NCI-H128 (cell line): ENCODE measurements around the gene CNGB1.
"Not testable (repeated sequence)": the region's sequence is repeated elsewhere in the genome, so short reads cannot be mapped to it uniquely, and the experiment has no call there.

ENCODE experiments used
- DNase-seq: peaks from one replicate; lab custom pipeline; 2025; ENCODE audit not compliant: unreplicated experiment; lab: John Stamatoyannopoulos, UW

The CNGB1 gene

DNA sequence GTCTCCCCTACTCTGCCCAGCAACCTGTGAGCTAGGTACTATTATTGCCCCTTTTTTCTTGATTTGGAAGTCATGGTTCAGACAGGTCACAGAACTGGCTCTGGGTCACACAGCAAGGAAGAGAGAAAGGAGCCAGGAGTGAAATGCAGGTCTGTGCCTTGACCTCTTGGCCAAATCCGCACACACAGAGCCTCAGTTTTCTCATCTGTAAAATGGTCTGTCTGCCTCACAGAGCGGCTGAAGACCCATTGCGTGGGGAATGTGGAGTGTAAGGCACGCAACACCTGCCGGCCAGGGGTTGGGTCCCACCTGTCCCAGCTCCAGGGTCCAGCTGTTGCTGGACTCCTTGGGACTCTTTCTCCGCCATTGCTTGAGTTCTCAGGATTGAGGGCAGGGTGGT, 32.4 kb downstream of the CNGB1 start:
- DNase-seq = no peak

DNA sequence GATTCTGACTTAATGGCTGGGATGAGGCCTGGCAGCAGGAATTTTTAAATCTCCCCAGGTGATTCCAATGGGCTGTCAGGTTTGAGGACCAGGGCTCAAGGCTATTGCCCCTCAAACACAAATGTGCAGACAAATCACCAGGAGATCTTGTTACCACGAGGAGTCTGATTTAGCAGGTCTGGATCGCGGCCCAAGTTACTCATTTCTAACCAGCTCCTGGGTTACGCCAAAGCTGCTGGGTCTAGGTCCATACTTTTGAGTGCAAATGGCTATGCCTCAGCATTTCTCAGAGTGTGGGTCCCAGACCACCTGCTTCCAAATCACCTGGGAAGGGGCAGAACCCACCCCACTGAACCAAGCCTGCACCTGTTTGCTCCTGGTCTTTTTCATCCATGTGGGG, 33.1 kb downstream of the CNGB1 start:
- DNase-seq = no peak

DNA sequence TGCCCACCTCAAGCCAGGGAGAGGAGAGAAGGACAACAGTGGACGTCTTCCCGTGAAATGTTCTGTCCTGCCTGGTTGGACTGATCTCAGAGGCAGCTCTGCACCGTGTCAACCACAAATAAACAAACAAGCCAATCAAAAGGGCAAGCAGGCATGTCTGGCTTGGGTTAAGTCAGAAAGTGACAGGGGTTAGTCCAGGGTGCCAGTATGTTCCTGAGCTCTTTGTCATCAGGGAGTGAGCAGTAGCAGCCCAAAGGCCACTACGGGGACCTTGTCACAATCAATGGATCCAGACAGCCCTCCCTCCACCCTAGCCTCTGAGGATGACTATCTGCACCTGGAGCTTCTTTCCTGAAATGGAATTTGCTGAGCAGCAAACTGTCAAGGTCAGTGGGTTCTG, 35.0 kb downstream of the CNGB1 start:
- no peak for DNase-seq

DNA sequence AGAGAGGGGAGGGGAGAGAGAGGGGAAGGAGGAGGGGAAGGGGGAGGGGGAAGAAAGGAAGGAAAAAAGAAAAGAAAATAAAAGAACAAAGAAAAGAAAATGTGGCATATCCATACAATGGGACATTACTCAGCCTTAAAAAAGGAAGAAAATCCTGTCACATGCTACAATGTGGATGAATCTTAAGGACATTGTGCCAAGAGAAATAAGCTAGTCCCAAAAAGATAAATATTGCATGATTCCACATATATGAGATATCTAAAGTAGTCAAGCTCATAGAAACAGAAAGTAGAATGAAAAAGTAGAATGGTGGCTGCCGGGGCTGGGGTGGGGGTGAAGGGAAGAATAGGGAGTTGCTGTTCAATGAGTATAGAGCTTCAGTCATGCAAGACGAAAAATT, 40.4 kb downstream of the CNGB1 start:
- no peak for DNase-seq

DNA sequence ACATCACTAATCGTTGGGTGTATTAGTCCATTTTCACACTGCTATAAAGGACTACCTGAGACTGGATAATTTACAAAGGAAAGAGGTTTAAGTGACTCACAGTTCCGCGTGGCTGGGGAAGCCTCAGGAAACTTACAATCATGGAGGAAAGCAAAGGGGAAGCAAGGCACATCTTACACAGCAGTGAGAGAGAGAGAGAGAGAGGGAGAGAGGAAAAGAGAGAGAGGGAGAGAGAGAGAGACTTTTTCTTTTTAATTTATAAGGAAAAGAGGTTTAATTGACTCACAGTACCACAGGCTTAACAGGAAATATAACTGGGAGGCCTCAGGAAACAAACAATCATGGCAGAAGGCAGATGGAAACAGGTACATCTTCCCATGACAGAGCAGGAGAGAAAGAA, 41.7 kb downstream of the CNGB1 start:
- no peak for DNase-seq

DNA sequence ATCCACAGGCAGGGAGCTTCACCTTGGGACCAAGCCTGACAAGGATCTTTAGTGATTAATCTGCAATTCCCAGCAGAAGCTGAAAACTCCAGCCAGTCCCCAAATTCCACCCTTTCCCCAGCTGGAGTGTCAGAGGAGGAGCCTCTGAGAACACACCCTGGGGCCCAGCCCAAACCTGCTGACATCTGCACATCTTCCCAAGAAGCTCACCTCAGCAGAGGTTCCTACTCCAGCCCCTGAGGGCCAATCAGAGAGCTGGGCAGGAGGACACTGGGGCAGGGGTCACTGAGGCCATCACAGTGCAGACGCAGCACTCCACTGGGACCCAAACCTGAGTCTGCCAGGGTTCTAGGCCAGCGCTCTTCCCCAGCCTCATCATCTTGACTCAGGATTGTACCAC, 44.9 kb downstream of the CNGB1 start:
- DNase-seq = no peak

DNA sequence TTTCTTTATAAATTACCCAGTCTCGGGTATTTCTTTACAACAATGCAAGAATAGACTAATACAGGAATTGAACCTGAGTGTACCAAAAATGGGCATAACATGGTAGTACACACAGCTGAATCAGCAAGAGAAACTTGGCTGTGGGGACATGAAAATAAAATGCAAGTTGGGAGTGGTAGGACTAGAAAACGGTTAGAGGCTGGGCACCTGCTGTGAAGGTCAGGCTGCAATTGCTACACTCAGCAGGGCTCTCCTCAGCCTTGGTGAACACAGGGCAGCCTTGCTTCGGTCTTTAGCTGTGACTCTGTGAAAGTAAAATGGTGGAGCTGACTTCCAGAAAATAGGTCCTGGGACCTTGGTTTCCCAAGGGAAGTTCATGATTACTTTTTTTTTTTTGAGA, 45.6 kb downstream of the CNGB1 start:
- DNase-seq = no peak

DNA sequence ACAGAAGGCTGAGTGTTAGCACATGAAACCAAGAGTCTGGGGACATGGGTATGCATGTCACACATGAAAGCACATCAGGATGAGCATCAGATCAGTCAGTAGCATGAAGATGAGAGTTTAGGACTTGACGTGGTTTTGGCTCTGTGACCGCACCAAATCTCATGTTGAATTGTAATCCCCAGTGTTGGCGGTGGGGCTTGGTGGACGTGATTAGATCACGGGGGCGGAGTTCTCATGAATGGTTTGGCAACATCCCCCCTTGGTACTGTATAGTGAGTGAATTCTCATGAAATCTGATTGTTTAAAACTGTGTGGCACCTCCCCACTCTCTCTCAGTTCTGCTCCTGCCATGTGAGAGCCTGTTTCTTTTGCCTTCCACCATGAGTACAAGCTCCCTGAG, 46.4 kb downstream of the CNGB1 start:
- no peak for DNase-seq

DNA sequence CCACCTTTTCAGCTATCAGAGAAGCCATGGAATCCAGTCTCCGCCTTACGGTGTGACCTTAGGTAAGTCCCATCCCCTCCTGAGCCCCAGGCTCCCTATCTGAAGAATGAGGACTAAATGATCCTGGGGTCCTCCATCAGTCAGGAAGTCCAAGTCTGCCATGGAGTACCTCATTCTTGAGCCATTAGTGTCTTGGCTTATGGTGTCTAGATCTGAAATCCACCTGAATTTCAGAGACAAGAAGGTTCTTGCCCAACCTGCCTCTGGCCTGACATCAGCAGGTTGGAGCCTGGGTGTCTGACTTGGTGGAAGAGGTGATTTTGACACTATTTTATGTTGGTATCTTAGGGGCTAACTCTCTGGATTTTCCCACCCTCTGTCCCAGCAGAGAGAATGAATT, 47.1 kb downstream of the CNGB1 start:
- no peak for DNase-seq

DNA sequence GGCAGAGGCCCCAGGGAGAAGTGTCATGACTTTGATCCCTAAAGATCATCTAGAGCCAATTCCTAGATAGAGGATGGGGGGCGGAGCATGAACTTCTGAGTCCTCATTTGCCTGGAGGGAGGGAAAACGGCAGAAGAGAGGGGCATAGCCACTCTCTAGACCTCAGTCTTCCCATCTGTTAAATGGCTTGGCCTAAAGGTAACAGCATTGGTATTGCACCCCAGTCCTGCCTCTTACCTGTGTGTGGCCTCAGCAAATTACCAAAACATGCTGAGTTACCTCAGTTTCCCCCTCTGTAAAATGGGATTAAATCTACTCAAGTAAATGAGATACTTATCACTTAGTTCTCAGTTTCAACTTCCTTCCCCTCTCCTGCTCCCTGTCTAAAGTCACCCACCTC, 47.5 kb downstream of the CNGB1 start:
- DNase-seq = no peak

DNA sequence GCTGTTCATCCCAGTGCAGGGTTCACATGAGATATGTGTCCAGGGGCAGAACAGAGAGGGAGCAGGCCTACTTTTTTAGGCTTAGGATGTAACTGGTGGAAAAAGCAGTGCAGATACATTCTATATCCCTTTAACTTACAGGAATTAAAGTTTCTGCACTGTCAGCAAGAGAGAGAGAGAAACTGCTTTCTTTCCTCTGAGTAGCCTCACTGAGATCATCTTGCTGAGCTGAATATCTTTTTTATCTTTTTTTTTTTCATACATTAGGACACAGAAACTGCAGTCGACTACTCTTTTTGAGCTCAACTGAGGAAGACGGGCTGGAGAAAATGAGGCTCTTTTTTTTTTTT, 50.1 kb downstream of the CNGB1 start:
- DNase-seq = no peak

DNA sequence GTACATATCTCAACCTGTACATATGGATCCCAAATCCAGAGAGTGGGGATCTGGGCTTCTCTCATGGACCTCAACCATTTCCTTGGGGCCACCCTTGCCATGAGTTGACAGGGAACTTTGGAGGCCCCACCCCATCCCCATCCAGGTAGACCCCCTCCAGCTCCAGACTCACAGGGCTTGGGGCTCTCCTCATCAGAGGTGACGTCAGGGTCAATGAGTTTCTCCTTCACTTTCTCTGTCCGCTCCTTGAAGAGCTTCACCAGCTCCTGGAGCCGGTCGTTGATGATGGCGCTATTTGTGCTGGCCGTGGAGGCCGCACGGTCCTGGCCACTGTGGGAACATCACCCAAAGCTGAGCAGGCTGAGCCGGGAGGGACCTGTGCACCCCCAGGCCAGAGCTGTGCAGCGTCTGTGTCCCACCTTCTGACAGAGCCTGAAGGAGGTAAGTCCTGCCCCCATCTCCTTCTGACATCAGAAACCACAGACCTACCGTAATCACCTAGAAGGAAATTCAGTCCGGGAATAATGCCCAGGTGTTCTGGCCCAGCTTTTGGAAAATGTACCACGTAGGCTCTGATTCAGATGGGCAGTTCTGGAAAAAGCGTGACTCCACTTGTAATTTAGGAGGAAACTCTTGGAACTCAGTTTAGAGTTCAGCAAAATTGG, 50.6 kb downstream of the CNGB1 start:
- DNase-seq = no peak

DNA sequence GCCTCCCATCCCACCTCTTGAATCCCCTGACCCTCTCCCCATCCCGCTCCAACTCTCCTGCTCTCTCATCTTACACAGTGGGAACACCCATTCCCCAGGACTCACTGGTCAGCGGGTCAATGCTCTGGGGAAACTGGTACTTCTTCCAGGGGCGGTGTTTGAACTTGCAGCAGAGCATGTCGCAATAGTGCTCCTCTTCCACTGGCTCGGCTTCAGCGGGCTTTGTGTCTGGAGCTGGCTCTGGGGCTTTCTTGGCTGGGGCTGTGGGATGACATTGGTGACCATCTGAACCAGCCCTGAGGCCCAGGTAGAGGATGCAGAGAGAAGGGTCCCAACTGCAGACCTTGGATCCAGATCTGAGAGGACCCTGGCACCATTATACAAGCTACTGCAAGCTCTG, 51.9 kb downstream of the CNGB1 start:
- DNase-seq = no peak

DNA sequence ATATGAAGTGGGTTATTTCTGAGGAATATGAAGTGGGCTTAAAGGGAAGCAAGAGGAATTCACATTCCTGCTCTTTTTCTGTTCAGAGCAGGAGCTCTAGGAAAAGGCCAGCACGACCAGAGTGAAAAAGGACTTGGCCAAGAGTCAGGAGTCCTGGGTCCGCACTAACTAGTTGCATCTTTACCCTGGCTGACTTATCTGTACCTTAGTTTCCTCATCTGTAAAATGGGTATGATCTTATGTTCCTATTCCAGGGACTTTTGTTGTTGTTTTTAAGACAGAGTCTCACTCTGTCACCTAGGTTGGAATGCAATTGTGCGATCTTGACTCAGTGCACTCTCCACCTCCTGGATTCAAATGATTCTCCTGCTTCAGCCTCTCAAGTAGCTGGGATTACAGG, 52.5 kb downstream of the CNGB1 start:
- no peak for DNase-seq

DNA sequence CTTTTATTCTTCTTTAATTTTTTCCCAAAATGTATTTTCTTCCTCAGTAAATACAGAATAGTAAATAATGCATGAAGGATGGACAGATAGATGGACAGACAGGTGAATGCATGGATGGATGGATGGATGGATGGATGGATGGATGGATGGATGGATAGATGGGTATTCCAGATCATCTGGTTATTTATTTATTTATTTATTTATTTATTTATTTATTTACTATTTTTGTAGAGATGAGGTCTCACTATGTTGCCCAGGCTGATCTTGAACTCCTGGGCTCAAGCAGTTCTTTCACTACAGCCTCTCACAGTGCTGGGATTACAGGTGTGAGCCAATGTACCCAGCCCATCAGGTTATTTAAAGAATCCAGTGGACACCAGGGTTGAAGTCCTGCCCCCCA, 53.0 kb downstream of the CNGB1 start:
- not testable (repeated sequence) for DNase-seq

DNA sequence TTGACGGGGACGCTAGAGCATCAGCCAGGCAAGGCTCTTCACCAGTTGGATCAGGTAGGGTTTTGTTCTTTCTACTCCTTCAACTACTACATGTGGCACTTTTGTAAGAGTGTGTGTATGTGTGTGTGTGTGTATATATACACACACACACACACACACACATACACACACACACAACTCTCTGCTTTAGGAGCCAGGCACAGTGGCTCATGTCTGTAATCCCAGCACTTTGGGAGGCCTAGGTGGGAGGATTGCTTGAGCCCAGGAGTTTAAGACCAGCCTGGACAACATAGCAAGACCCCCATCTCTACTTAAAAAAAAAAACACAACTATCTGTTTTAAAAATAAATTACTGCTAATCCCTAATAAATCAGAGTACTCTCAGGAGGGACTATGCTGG, 53.4 kb downstream of the CNGB1 start:
- DNase-seq = not testable (repeated sequence)

DNA sequence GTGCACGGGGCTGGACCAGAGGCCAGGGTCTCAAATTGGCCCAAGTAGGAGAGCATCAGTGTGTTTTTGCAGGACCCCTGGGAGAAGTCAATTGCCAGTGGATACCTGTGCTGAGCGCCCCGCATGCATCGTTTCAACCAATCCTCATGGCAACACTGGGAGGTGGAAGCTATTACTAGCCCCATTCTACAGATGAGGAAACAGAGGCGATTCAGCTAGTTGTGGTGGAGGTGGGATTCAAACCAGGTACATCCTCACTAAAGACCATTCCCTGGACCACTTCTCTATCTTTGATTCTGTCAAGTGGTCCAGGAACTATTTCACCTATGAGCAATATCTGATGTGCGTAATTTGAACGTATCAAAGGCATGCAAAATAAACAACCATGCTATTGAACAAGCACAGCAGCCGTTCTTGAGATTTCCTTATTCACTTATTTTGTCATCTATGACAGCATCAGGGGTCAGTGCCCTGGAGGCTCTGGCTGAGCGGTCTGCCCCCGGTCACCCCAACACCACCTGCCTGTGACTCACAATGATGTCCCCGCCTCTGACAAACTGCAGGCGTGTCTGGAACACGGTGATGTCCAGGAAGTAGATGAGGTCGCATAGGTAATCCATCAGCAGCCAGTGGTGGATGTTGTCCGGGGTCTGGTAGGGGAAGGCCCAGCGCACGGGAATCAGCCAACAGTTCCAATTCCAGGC, 54.0 kb downstream of the CNGB1 start:
- no peak for DNase-seq

DNA sequence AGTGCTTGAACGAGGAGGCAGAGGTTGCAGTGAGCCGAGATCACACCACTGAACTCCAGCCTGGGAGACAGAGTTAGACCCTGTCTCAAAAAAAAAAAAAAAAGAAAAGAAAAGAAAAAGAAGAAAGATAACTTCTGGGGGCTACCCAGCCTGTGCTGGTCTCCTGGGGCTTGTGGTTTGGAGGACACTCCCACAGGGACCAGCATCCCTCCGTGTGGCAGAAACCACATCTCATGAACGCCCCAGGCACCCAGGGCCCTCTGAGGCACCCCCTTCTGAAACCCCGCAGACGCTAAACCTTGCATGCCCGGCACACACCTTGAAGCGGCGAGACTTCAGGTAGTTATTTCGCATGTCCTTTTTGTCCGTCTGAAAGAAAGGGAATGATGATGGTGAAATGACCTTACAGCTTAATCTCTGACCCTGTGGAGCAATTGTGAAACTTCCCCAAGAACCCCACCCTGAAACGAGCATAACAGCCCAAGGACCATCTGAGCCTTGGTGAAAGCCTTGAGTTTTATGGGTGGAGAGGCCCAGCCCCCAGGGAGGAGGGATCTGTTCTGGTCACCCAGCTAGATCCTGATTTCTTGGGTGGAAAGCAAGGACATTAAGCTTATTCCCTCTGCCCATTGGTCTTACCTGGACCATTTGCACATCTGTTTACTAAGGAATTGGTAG, 55.0 kb downstream of the CNGB1 start:
- no peak for DNase-seq

DNA sequence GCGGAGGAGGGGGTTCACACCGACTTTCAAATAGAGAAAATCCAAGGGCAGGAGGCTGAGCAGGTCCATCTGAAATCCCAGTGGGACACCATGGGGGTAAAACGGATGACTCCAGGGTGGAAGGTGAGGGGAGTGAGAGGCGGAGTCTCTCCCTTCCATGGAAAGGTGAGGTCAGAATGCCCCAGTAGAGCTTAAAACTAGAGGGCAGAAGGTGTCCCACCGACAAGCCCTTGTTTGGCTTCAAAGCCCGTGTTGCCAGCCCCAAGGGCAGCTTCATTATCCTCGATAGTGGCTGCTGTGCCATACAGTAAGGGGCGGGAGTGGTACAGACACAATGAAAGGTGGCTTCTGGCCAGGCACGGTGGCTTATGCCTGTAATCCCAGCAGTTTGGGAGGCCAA, 55.7 kb downstream of the CNGB1 start:
- DNase-seq = no peak

DNA sequence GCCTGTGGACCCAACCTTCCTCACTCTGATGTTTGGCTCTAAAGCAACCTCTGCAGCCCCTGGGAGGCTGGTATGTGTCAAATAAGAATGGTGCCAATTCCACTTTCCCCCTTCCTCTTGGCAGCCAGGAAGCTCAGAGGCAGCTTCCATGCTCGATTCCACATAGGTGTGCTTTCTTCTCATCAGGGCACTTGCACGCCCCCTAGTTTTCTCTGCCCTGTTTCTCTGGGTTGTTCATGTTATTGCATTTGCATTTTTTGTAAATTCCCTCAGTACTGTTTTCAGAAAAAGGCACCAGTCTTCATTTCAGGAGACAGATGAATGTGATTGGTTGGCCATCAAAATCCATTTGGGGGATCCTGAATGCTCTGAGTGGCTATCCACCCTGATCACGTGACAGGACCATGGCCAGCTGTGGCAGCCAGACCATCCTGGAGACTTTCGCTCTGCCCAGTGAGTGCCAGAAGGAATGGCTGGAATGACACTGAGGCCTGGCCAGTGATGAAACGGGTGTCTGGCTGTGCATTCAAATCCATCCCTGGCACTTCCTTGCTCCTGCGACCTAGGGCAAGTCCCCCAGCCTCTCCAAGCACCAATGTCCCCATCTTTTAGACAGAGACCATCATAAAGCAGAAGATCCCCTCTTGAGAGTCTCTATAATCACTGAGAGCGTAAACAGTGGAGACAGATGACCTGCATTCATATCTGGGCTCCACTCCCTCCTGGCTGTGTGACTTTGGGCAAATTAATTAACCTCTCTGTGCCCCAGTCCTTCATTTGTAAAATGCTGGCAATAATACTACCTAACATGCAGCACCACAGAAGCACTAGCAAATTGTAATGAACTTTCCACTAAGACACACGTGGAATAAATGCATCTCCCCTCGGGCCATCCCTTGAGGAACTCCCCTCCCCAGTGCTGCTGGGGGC, 56.4 kb downstream of the CNGB1 start:
- DNase-seq = no peak

DNA sequence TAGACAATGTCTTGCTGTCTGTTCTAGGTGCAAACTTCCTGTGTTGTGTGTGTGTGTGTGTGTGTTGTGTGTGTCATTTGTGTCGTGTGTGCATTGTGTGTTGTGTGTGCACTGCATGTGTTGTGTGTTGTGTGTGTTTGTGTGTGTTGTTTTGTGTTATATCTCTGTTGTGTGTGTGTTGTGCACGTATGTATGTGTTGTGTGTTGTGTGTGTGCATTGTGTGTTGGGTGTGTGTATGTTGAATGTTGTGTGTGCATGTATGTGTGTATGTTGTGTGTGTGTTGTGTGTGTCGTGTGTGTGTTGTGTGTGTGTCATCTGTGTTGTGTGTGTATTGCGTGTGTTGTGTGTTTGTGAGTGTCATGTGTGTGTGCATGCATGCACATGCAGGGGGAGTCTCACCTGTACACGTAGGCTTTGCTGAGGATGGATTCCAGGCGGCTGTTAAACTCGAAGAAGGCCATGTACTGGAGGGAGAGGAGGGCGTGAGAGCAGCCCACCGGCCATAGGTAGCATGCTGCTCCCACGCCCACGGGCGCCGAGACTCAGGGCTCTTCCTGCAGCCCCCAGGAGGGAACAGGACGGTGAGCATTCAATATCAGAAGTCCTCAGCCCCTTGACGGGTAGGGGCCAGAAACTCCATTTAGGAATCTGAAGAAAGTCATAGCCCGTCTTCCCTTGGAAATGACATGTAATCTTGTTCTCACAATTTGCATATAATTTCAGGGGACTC, 58.2 kb downstream of the CNGB1 start:
- no peak for DNase-seq
